ENCODE results near the gene CAMK1.
A peak's percentile ranks its signal among the peaks of the same experiment; 100 is the strongest.

Gene CAMK1

GRCh38 chr3:9776896-9777693, 7.3 kb upstream of the CAMK1 start:
- H3K27ac ChIP-seq, result no peak overlapping the region
- no peak for TF ChIP-seq ZFX (IDR thresholded peaks at IDR 0.05; ENCODE audit: borderline replicate concordance)
- TF ChIP-seq CTCF (IDR thresholded peaks at IDR 0.05), result no peak

GRCh38 chr3:9771007-9771406, 1.3 kb upstream of the CAMK1 start:
- peak overlapping the region; percentile 65 for H3K27ac ChIP-seq

- TF ChIP-seq ZFX (IDR thresholded peaks at IDR 0.05; ENCODE audit: borderline replicate concordance) (no peak), CTCF (IDR thresholded peaks at IDR 0.05) (no peak)
- peak overlapping the region; percentile 65 for H3K27ac ChIP-seq
Observed at GRCh38 chr3:9770276-9770812, 597 bp upstream of the CAMK1 start.

DNA sequence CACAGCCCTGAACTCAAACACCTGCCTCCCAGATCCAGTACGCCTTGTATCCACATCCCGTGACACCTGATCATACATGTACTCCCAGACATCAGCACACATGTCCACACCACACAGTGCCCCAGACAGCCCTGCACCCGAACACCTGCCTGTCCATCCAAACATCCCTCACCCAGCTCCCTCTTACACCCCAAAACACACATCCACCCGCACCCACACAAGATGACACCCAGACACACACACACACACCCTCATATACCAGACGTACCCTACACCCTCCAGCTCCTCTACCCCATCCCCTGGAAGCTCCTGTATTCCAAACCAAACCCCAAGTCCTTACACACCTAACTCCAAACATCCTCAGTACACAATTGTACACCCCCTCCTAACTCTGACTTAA, 735 bp downstream of the CAMK1 start:
- peak overlapping the region; percentile 65 for H3K27ac ChIP-seq
- no peak for TF ChIP-seq CTCF (IDR thresholded peaks at IDR 0.05)
- TF ChIP-seq ZFX (IDR thresholded peaks at IDR 0.05; ENCODE audit: borderline replicate concordance), result no peak

DNA sequence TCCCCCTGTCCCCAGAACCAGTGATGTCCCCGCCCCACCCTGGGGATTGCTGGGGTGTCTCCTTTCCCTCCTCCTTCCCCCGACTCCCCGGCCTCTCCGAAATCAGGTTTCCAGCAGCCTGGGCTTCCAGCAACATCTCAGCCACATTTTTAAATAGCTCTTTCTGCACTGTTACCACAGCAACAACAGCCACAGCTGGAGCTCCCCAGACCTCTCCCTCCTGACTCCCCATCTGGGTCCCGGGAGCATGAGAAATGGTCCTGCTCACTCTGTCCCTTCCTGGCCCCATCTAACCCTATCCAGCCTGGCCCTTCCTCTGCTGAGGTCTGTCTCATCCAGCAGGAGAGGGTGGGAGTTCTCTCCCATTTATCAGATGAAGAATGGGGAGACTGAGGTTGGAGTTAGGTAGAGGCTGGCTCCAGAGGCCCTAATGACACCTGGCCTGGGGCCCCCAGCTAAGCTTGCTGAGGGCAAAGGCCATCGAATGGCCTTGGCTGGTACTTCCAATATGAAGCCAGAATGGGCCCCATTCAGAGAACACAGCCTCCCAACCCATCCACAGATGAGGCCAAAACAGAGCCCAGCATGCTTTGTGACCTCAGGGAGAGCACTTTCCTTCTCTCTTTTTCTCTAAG, 1.5 kb downstream of the CAMK1 start:
- TF ChIP-seq CTCF (IDR thresholded peaks at IDR 0.05) (no peak), ZFX (IDR thresholded peaks at IDR 0.05; ENCODE audit: borderline replicate concordance) (no peak)
- H3K27ac ChIP-seq, result peak overlapping the region; percentile 65

DNA sequence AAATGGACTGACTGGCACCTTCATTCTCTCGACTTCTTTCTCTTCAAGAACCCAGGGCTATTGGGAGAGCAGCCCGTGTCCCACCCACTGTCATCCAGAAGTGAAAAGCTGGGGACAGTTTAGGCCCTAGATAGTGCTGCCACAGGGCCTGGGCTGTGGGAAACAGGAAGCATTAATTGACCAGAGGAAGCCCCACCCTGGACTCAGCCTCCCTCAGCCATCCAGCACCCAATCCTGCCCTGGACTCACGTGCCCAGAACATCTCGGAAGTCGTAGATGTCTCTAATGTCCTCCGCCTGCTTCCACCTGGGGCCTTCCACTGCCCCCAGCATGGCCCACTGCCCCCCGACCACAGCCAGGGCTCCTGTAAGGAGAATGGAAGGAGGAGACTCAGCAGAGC, 2.3 kb downstream of the CAMK1 start:
- no peak for TF ChIP-seq CTCF (IDR thresholded peaks at IDR 0.05)
- no peak for TF ChIP-seq ZFX (IDR thresholded peaks at IDR 0.05; ENCODE audit: borderline replicate concordance)
- H3K27ac ChIP-seq, result peak overlapping the region; percentile 23; the same call in 1 of the 2 replicates

DNA sequence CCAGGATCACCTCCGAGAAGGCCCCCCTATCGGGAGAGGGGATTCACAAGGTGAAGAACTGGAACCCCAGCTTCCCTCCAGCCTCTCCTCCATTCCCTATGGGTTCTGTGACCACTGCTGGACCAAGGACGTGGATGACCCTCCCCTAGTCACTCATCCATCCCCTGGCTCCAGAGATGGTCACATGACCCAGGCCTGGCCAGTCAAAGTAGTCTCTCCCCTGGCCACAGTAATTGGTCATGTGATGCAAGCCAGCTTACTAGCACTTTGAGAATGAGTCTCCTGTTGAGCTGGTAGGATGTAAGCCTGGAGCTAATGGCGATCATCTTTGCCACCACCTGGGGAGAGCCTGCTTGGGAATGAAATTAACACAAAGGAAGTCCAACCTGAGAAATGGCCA, 3.9 kb downstream of the CAMK1 start:
- TF ChIP-seq CTCF (IDR thresholded peaks at IDR 0.05) (no peak), ZFX (IDR thresholded peaks at IDR 0.05; ENCODE audit: borderline replicate concordance) (no peak)
- H3K27ac ChIP-seq, result peak overlapping the region; percentile 23; the same call in 1 of the 2 replicates

Data from 22Rv1 (cell line).